Coronary artery (tissue), 2 donors: Measurements from ENCODE around the gene DAB1.

Source experiments
- DNase-seq: peaks from one replicate; pipeline ENCODE4 v3.0.0-alpha.2; 2017; ENCODE audit warnings: low spot score
- H3K27ac ChIP-seq, 2 donors: fragments of 200-600 bp; sonication (generic); one replicate each; pipeline ENCODE4 v1.5.1; 2016 to 2019
- H3K4me3 ChIP-seq: fragments of 200-600 bp; sonication (generic); 2 replicates; pipeline ENCODE4 v1.5.1; 2016; ENCODE audit warnings: mild to moderate bottlenecking, moderate library complexity
- TF ChIP-seq, protein P1 (sequence below): fragments of 200-600 bp; sonication (generic); IDR thresholded peaks from one replicate; pipeline ENCODE4 v1.5.1; 2019; ENCODE audit warnings: antibody characterized with exemption

DAB1 gene

DNA sequence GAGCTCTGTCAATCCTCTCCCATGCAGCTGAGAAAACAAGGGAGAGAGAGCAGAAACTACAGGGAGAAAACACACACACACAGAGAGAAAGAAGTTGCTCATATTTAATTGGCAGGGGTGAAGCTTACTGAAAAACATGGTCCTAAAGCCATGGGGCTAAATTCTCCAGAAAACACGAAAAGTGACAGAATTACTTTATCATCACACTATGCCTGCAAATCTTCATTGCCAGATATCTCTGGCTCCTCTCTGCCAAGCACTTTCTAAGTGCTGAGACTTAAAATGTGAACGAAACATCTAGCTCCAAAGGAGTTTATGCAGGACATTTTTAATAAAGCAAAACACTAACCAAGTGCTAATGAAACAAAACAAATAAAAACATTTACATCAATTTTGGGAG is 134.1 kb downstream of the DAB1 start:
- no peak for DNase-seq
- no peak overlapping the region for H3K4me3 ChIP-seq
- H3K27ac ChIP-seq = no peak overlapping the region
- TF ChIP-seq, protein P1, sequence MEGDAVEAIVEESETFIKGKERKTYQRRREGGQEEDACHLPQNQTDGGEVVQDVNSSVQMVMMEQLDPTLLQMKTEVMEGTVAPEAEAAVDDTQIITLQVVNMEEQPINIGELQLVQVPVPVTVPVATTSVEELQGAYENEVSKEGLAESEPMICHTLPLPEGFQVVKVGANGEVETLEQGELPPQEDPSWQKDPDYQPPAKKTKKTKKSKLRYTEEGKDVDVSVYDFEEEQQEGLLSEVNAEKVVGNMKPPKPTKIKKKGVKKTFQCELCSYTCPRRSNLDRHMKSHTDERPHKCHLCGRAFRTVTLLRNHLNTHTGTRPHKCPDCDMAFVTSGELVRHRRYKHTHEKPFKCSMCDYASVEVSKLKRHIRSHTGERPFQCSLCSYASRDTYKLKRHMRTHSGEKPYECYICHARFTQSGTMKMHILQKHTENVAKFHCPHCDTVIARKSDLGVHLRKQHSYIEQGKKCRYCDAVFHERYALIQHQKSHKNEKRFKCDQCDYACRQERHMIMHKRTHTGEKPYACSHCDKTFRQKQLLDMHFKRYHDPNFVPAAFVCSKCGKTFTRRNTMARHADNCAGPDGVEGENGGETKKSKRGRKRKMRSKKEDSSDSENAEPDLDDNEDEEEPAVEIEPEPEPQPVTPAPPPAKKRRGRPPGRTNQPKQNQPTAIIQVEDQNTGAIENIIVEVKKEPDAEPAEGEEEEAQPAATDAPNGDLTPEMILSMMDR = no peak

DNA sequence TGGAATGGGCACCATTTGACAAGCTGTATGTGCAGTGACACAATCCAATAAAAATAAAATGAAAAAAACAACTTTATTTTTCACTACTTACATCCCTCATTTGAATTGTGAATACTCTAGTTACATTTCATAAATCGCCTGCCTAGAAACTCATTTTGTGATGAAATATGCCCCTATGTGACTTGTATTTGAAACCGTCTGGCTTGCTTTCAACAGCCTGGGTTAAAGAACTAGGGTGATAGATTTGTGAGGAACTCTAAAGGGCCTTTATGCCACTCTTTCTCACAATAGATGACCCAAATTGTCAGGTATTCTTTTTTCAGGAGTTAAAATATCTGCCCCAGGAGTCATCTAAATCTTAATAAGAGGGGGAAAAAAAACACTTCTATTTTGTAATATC is 137.9 kb downstream of the DAB1 start:
- TF ChIP-seq, protein P1 = no peak
- Histone ChIP-seq H3K4me3 (no peak overlapping the region), H3K27ac (no peak overlapping the region)
- no peak for DNase-seq

DNA sequence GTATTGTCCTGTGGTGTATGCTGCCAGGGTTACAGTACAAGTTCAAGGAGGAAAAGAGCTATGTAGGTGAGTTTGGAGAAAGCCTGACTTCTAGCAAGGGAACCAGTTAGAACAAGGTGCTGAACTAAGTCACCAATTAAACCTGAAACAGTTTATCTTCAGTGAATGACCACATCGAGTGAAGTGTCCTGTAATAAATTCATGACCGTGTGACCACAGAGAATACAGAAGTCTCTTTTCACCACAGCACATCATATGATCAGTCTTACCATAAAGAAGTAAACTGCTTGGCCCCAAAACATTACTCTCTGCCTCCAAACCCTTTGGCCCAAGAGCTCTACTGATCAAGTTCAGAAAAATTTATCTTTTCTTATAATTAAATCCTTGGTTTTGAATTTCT is 141.4 kb downstream of the DAB1 start:
- DNase-seq = no peak
- H3K27ac ChIP-seq = no peak overlapping the region

DNA sequence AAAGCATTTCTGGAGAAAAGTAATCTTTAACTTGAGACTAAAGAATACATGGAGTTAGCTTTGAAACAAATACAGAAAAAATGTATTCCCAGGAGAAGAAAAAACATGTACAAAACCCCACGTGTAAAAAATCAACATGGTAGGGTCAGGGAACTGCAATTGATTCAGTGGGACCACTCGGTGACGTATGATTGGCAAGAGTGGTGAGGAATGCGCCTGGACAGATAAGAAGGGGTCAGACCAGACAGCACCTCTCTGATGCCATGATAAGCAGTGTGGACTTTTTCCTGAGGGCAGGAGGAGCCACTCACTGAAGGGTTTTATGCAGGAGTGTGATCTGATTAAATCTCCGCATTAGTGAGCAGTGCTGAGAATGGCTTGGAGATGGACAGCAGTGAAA is 142.5 kb downstream of the DAB1 start:
- Histone ChIP-seq H3K4me3 (no peak overlapping the region), H3K27ac (no peak overlapping the region)
- TF ChIP-seq, protein P1 = no peak
- no peak for DNase-seq

More for the DNA sequence above, 141.4 kb downstream of the DAB1 start:
- no peak overlapping the region for H3K4me3 ChIP-seq
- TF ChIP-seq, protein P1 = no peak

DNA sequence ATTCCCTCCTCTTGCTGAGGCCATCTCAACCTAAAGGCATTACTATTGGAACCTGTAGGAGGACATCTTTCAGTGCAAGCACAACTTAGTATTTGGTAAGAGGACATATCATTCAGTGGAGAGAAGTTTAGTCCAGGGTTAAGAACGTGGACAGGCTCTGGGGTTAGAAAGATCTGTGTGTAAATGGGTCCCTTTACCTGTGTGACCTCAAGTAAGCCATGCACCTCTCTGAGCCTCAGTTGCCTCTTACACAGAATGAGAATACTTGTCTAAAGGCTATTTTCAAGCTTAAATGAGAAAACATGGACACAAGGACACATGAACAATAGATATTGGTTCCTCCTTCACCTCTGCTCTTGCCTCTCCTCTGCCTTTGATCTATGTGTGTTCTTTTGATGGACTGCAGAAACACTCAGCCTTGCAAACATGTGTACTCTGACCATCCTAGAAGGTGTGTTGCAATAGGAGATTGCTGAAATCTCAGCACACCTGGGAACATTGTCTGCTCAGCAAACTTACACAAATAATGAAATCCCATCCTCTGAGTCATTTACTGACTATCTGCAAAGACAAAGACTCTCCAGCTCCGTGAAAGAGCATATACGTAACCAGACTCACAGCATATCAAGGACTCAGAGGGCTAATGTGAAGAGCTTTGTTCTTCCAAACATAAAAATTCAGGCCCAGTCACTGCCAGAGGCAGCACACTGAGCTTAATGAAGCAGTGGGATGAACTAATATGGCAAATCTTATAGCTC is 143.8 kb downstream of the DAB1 start:
- no peak overlapping the region for H3K27ac ChIP-seq
- TF ChIP-seq, protein P1 = no peak
- DNase-seq = no peak
- H3K4me3 ChIP-seq = no peak overlapping the region

DNA sequence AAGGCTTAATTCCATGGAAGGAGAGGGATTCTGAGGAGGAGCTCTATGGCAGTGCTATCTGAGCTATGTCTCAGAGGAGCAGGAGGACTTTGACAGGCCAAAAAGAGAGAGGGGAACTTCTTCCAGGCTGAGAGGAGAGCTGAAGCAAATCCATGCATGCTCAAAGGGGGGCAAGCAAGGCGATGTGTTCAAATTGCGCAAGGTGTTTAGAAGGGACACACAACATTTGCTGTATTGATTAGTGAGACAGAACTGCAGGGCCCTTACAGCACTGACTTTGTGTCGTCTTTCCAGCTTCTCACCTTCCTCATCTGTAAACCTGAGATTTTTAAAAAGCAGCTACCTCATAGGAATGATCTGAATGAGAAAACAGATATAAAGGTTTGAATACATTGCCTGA is 145.3 kb downstream of the DAB1 start:
- TF ChIP-seq, protein P1 = no peak
- Histone ChIP-seq H3K27ac (no peak overlapping the region), H3K4me3 (no peak overlapping the region)
- no peak for DNase-seq

DNA sequence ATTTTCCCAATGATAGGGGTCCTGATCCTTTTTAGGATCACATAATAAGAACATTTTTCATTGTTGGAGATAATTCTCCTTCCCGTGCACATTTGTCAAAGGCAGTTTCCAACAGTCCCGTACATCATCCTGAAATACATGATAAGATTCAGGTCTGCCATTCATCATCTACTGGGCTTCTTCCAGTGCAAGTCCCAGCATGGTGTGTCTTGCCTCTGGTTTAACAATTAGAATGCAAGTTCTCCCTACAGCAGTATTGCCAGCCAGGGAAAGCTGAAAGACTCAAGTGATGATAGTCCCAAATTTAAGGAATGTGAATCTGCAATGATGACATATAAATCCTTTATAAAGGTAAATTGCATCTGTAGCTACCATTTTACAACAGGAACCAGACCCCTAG is 146.2 kb downstream of the DAB1 start:
- Histone ChIP-seq H3K27ac (no peak overlapping the region), H3K4me3 (no peak overlapping the region)
- DNase-seq = no peak
- TF ChIP-seq, protein P1 = no peak
